Hepatocyte (in vitro differentiated cells): ENCODE results near the gene ATCAY. TPM values are rescaled to one million over a fixed set of nuclear protein-coding genes. Genes with fewer than 3 reads are reported as not detected.
A peak's percentile ranks its signal among the peaks of the same experiment; 100 is the strongest.

ENCODE experiments used
- DNase-seq: peaks from one replicate; pipeline ENCODE4 v3.0.0-alpha.2; 2016; ENCODE audit warnings: low spot score
- H2AFZ ChIP-seq: fragments of 200-600 bp; sonication (generic); 2 replicates; pipeline ENCODE4 v1.6.0; 2016; ENCODE audit warnings: antibody characterized with exemption, mild to moderate bottlenecking
- H3K27ac ChIP-seq: fragments of 200-600 bp; sonication (generic); 2 replicates; pipeline ENCODE4 v1.5.1; 2016; ENCODE audit warnings: mild to moderate bottlenecking
- H3K27me3 ChIP-seq: fragments of 200-600 bp; sonication (generic); 2 replicates; pipeline ENCODE4 v1.6.1; 2016
- H3K36me3 ChIP-seq: fragments of 200-600 bp; sonication (generic); replicated peaks from 2 replicates; pipeline ENCODE4 v1.5.1; 2016; ENCODE audit warnings: low read depth; ENCODE audit not compliant: insufficient read depth
- H3K4me1 ChIP-seq: fragments of 200-600 bp; sonication (generic); 2 replicates; pipeline ENCODE4 v1.5.1; 2016; ENCODE audit warnings: mild to moderate bottlenecking, moderate library complexity; ENCODE audit not compliant: insufficient read depth
- H3K4me2 ChIP-seq: fragments of 200-600 bp; sonication (generic); 2 replicates; pipeline ENCODE4 v1.6.0; 2016
- H3K4me3 ChIP-seq: fragments of 200-600 bp; sonication (generic); 2 replicates; pipeline ENCODE4 v1.5.1; 2016; ENCODE audit warnings: mild to moderate bottlenecking
- H3K79me2 ChIP-seq: fragments of 200-600 bp; sonication (generic); 2 replicates; pipeline ENCODE4 v1.6.0; 2017; ENCODE audit warnings: mild to moderate bottlenecking
- H3K9me2 ChIP-seq: fragments of 200-600 bp; sonication (generic); replicated peaks from 2 replicates; pipeline ENCODE4 v1.6.0; 2017; ENCODE audit warnings: mild to moderate bottlenecking; ENCODE audit not compliant: insufficient read depth
- H3K9me3 ChIP-seq: fragments of 200-600 bp; sonication (generic); 2 replicates; pipeline ENCODE4 v1.5.1; 2016; ENCODE audit warnings: low read depth, mild to moderate bottlenecking
- H4K20me1 ChIP-seq: fragments of 200-600 bp; sonication (generic); 2 replicates; pipeline ENCODE4 v1.6.0; 2016; ENCODE audit warnings: mild to moderate bottlenecking; ENCODE audit not compliant: insufficient read depth, poor library complexity, severe bottlenecking
- EZH2 ChIP-seq: fragments of 200-600 bp; sonication (generic); IDR thresholded peaks from 2 replicates; pipeline ENCODE4 v1.6.1; 2016; ENCODE audit warnings: antibody characterized with exemption, mild to moderate bottlenecking, borderline replicate concordance
- EZH2phosphoT487 ChIP-seq: fragments of 200-600 bp; sonication (generic); IDR thresholded peaks from one replicate; pipeline ENCODE4 v1.6.1; 2018; ENCODE audit warnings: antibody characterized with exemption, mild to moderate bottlenecking, low read depth, moderate library complexity; ENCODE audit not compliant: unreplicated experiment, severe bottlenecking
- WGBS: methylation state at CpG from one replicate; pipeline ENCODE4 v1.1.6; 2016; ENCODE audit warnings: low lambda C conversion rate; ENCODE audit errors: missing lambda C conversion rate; 5-methylcytosine and 5-hydroxymethylcytosine counted together
- polyA plus RNA-seq: library from polyadenylated mRNA; unstranded; fragments of >200 nt; fragmentation: Nextera tagmentation; extraction: Ambion mirVana; gene quantifications from 2 replicates; pipeline ENCODE4 v1.2.1, GENCODE V29; 2016
- total RNA-seq: library from RNA; depleted of rRNA; stranded (reverse); fragments of >200 nt; gene quantifications from 2 replicates; pipeline ENCODE4 v1.2.3, GENCODE V29; 2014
- TF ChIP-seq, protein P1 (sequence below): fragments of 200-600 bp; sonication (generic); IDR thresholded peaks from 2 replicates; pipeline ENCODE4 v1.5.1; 2016; ENCODE audit warnings: antibody characterized with exemption, mild to moderate bottlenecking; ENCODE audit not compliant: poor library complexity

Gene ATCAY
- total and polyA plus RNA-seq, 2 experiments from 2014 or later, result 0.13 TPM; not detected in 1

- Histone ChIP-seq H3K27me3 (no peaks in the 10 kb centered on the region), H3K4me3 (peak overlapping the region; percentile 83), H3K4me1 (peaks cover 16% of the 10 kb centered on the region), H3K79me2 (peaks cover 53% of the 10 kb centered on the region), H3K4me2 (peak overlapping the region; percentile 97), H2AFZ (no peak overlapping the region), H3K27ac (peak overlapping the region; percentile 92), H3K36me3 (no peaks in the 10 kb centered on the region), H4K20me1 (peaks cover 38% of the 10 kb centered on the region), H3K9me3 (no peaks in the 10 kb centered on the region), H3K9me2 (no peaks in the 10 kb centered on the region)
- WGBS, result 21% methylated on average over 9 of the region's 9 CpGs
- DNase-seq, result peak; percentile 96
- TF ChIP-seq EZH2 (no peak), EZH2phosphoT487 (no peak)
Measured at GRCh38 chr19:3968556-3969434, 88.3 kb downstream of the ATCAY start.

GRCh38 chr19:3969435-3970312 lies 89.2 kb downstream of the ATCAY start:
- Histone ChIP-seq H2AFZ (no peak overlapping the region), H3K4me3 (peak overlapping the region; percentile 83), H3K79me2 (peaks cover 51% of the 10 kb centered on the region), H3K4me2 (peak overlapping the region; percentile 97), H3K36me3 (no peaks in the 10 kb centered on the region), H3K9me2 (no peaks in the 10 kb centered on the region), H3K27me3 (no peaks in the 10 kb centered on the region), H4K20me1 (peaks cover 38% of the 10 kb centered on the region), H3K27ac (peak overlapping the region; percentile 92), H3K9me3 (no peaks in the 10 kb centered on the region), H3K4me1 (peaks cover 16% of the 10 kb centered on the region)
- TF ChIP-seq EZH2phosphoT487, result no peak
- TF ChIP-seq EZH2, result no peak
- TF ChIP-seq, protein P1, sequence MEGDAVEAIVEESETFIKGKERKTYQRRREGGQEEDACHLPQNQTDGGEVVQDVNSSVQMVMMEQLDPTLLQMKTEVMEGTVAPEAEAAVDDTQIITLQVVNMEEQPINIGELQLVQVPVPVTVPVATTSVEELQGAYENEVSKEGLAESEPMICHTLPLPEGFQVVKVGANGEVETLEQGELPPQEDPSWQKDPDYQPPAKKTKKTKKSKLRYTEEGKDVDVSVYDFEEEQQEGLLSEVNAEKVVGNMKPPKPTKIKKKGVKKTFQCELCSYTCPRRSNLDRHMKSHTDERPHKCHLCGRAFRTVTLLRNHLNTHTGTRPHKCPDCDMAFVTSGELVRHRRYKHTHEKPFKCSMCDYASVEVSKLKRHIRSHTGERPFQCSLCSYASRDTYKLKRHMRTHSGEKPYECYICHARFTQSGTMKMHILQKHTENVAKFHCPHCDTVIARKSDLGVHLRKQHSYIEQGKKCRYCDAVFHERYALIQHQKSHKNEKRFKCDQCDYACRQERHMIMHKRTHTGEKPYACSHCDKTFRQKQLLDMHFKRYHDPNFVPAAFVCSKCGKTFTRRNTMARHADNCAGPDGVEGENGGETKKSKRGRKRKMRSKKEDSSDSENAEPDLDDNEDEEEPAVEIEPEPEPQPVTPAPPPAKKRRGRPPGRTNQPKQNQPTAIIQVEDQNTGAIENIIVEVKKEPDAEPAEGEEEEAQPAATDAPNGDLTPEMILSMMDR, result peak; percentile 32
- 5% methylated on average over 23 of the region's 23 CpGs for WGBS
- peak; percentile 85 for DNase-seq

- Histone ChIP-seq H3K27me3 (no peaks in the 10 kb centered on the region), H3K4me3 (peak overlapping the region; percentile 83), H3K36me3 (no peaks in the 10 kb centered on the region), H2AFZ (no peak overlapping the region), H3K27ac (peak overlapping the region; percentile 92), H4K20me1 (peaks cover 39% of the 10 kb centered on the region), H3K4me1 (peaks cover 16% of the 10 kb centered on the region), H3K9me2 (no peaks in the 10 kb centered on the region), H3K4me2 (peak overlapping the region; percentile 97), H3K79me2 (peaks cover 45% of the 10 kb centered on the region), H3K9me3 (no peaks in the 10 kb centered on the region)
- WGBS, result 2% methylated on average over 11 of the region's 22 CpGs
- no peak for TF ChIP-seq EZH2phosphoT487
- no peak for TF ChIP-seq EZH2
- TF ChIP-seq, protein P1, result no peak
- DNase-seq, result no peak
Measured at GRCh38 chr19:3970313-3970807, 89.9 kb downstream of the ATCAY start.
